MM.1S (cell line): ENCODE measurements around the gene TTLL5.

Experiments
- DNase-seq: peaks from one replicate; pipeline ENCODE4 v3.0.0-alpha.2; 2015
- H2AFZ ChIP-seq: fragments of 300-600 bp; sonication (generic); 2 replicates; pipeline ENCODE4 v1.6.0; 2016; ENCODE audit warnings: antibody characterized with exemption, low read length
- H3F3A ChIP-seq: fragments of 300-600 bp; sonication (generic); 2 replicates; pipeline ENCODE4 v1.6.1; 2016; ENCODE audit warnings: mild to moderate bottlenecking, antibody characterized with exemption, low read length, moderate library complexity, mixed read lengths; ENCODE audit not compliant: insufficient read depth
- H3K27ac ChIP-seq: fragments of 300-600 bp; sonication (generic); 2 replicates; pipeline ENCODE4 v1.5.1; 2016; ENCODE audit warnings: mild to moderate bottlenecking, low read length
- H3K27me3 ChIP-seq: fragments of 300-600 bp; sonication (generic); replicated peaks from 2 replicates; pipeline ENCODE4 v1.6.0; 2016; ENCODE audit warnings: low read length; ENCODE audit not compliant: insufficient read depth
- H3K36me3 ChIP-seq: fragments of 300-600 bp; sonication (generic); replicated peaks from 2 replicates; pipeline ENCODE4 v1.6.1; 2016; ENCODE audit warnings: mild to moderate bottlenecking, low read length, mixed read lengths; ENCODE audit not compliant: insufficient read depth
- H3K4me1 ChIP-seq: fragments of 300-600 bp; sonication (generic); 2 replicates; pipeline ENCODE4 v1.6.1; 2016; ENCODE audit warnings: low read length, mixed read lengths
- H3K4me2 ChIP-seq: fragments of 300-600 bp; sonication (generic); 2 replicates; pipeline ENCODE4 v1.6.0; 2016; ENCODE audit warnings: low read depth, low read length
- H3K4me3 ChIP-seq: fragments of 300-600 bp; sonication (generic); 2 replicates; pipeline ENCODE4 v1.5.1; 2016; ENCODE audit warnings: low read length, mixed read lengths
- H3K79me2 ChIP-seq: fragments of 300-600 bp; sonication (generic); 2 replicates; pipeline ENCODE4 v1.6.1; 2016; ENCODE audit warnings: mixed run types, low read length, mixed read lengths
- H3K9ac ChIP-seq: fragments of 300-600 bp; sonication (generic); 2 replicates; pipeline ENCODE4 v1.6.1; 2016; ENCODE audit warnings: low read length, mixed read lengths
- H3K9me2 ChIP-seq: fragments of 300-600 bp; sonication (generic); replicated peaks from 2 replicates; pipeline ENCODE4 v1.6.1; 2016; ENCODE audit warnings: mild to moderate bottlenecking, low read length, mixed read lengths; ENCODE audit not compliant: insufficient read depth
- H3K9me3 ChIP-seq: fragments of 300-600 bp; sonication (generic); replicated peaks from 2 replicates; pipeline ENCODE4 v1.6.1; 2016; ENCODE audit warnings: mild to moderate bottlenecking, low read length, mixed read lengths; ENCODE audit not compliant: insufficient read depth
- H4K20me1 ChIP-seq: fragments of 300-600 bp; sonication (generic); 2 replicates; pipeline ENCODE4 v1.6.1; 2016; ENCODE audit warnings: mild to moderate bottlenecking, low read length, moderate library complexity, mixed read lengths; ENCODE audit not compliant: insufficient read depth
- CTCF ChIP-seq: fragments of 300-600 bp; sonication (generic); IDR thresholded peaks from 2 replicates; pipeline ENCODE4 v1.5.1; 2016; ENCODE audit warnings: antibody characterized with exemption, low read length, mixed read lengths
- EZH2 ChIP-seq: fragments of 300-600 bp; sonication (generic); optimal IDR thresholded peaks from 2 replicates; pipeline ENCODE3; 2017; ENCODE audit warnings: low read depth, mild to moderate bottlenecking, antibody characterized with exemption, low read length, mixed read lengths
- EZH2phosphoT487 ChIP-seq: fragments of 300-600 bp; sonication (generic); IDR thresholded peaks from 2 replicates; pipeline ENCODE4 v1.6.1; 2018; ENCODE audit warnings: antibody characterized with exemption, low read length

TTLL5 gene

GRCh38 chr14:75933712-75934296 lies 272.8 kb downstream of the TTLL5 start:
- Histone ChIP-seq H3K9me2 (no peaks in the 10 kb centered on the region), H4K20me1 (no peaks in the 10 kb centered on the region), H3F3A (no peaks in the 10 kb centered on the region), H2AFZ (no peak overlapping the region), H3K36me3 (no peaks in the 10 kb centered on the region), H3K27ac (no peak overlapping the region), H3K4me3 (no peak overlapping the region), H3K27me3 (no peaks in the 10 kb centered on the region), H3K9ac (no peak overlapping the region), H3K4me2 (no peak overlapping the region), H3K9me3 (no peaks in the 10 kb centered on the region), H3K4me1 (no peaks in the 10 kb centered on the region), H3K79me2 (no peaks in the 10 kb centered on the region)
- TF ChIP-seq CTCF (no peak), EZH2 (no peak), EZH2phosphoT487 (no peak)
- no peak for DNase-seq

GRCh38 chr14:75934998-75935628 lies 274.1 kb downstream of the TTLL5 start:
- no peak overlapping the region for H3K9ac ChIP-seq
- H3K79me2 ChIP-seq: no peaks in the 10 kb centered on the region
- TF ChIP-seq EZH2 (no peak), CTCF (no peak), EZH2phosphoT487 (no peak)
- H3K36me3 ChIP-seq: no peaks in the 10 kb centered on the region
- no peaks in the 10 kb centered on the region for H3K9me3 ChIP-seq
- H3K27me3 ChIP-seq: no peaks in the 10 kb centered on the region
- H3K4me3 ChIP-seq: no peak overlapping the region
- no peak for DNase-seq
- no peaks in the 10 kb centered on the region for H3K9me2 ChIP-seq
- H3K4me2 ChIP-seq: no peak overlapping the region
- no peak overlapping the region for H3K27ac ChIP-seq
- H2AFZ ChIP-seq: no peak overlapping the region
- no peaks in the 10 kb centered on the region for H3K4me1 ChIP-seq
- no peaks in the 10 kb centered on the region for H4K20me1 ChIP-seq
- no peaks in the 10 kb centered on the region for H3F3A ChIP-seq

GRCh38 chr14:75939200-75939599 lies 278.2 kb downstream of the TTLL5 start:
- no peak overlapping the region for H3K9ac ChIP-seq
- H3K27ac ChIP-seq: no peak overlapping the region
- H3K36me3 ChIP-seq: no peaks in the 10 kb centered on the region
- no peak overlapping the region for H2AFZ ChIP-seq
- no peaks in the 10 kb centered on the region for H3K9me3 ChIP-seq
- no peaks in the 10 kb centered on the region for H3F3A ChIP-seq
- H3K9me2 ChIP-seq: no peaks in the 10 kb centered on the region
- H3K4me2 ChIP-seq: no peak overlapping the region
- DNase-seq: no peak
- H3K4me1 ChIP-seq: no peaks in the 10 kb centered on the region
- TF ChIP-seq EZH2phosphoT487: no peak
- TF ChIP-seq CTCF: no peak
- TF ChIP-seq EZH2: no peak
- H3K4me3 ChIP-seq: no peak overlapping the region
- H3K27me3 ChIP-seq: no peaks in the 10 kb centered on the region
- H3K79me2 ChIP-seq: no peaks in the 10 kb centered on the region
- no peaks in the 10 kb centered on the region for H4K20me1 ChIP-seq
